ENCODE data around the gene SMARCA2. TPM values are rescaled to one million over a fixed set of nuclear protein-coding genes. Genes with fewer than 3 reads are reported as not detected.

Gene SMARCA2
- total RNA-seq, 1 donor from 2014 or later: 84.9 TPM

DNA sequence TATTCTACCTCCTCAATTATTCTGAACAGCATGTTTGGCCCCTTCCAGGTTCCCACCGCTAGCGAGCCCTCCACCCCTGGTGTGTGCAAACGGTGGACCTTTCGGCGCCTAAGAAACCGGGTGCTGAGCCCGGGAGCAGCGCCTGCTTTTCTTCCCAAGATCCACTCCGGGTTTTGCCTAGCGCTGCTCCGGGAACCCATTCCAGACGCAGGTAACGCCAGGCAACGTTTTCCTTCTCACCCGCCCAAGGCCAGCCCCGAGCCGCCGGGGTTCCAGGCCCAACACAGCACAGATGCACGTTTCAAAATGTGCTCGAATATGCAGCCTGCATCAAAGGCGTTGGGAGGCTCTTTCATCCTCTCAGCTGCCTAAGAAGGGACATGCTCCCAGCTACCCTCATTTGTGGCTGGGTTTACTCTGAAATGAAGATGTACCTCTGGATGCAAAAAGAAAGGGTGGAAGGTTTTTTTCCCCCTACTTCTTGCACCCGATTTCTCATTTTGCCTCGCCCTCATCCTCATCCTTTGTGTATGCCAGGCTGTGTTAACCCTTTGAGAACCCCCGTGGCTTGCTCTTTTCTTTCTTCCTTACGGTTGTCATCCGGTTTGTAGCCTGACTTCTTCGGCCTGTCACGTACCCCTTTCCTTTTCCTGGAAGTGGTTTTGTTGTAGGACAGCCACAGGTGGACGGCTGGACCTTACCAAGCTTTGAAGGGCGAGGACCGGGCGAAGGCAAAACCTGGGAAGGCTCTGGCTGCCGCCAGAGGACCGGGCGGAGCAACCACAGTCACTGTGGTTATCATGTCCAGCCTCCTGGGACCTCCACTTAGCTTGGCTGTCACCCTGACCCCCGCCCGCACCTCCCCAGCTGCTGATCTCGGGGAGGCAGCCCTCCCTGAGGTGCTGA, 226.9 kb downstream of the SMARCA2 start:
- DNase-seq (ENCODE audit: low read depth in 2 of 2): peak; percentile 92 to 93

DNA sequence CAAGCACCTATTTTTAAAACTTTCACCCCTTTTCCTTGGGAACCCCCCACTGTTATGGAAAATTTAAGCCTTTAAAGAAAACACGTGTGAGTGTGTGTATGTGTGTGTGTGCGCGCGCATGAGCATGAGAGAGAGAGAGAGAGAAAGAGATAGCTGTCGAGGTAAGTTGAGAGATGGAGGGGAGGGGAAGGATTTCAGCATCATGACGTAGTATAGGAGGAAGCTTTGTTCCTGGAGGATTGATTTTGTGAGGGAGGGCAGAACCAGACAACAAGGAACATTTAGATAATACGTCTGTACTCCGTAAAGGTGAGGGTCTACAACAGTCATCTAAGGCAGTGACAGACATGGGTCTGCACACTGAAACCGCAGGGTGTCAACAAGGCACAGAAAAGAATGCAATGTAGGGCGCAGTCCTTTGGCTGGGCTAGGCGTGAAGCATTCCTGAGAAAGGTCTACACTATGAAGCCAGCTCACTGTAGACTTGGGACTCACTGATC, 227.7 kb downstream of the SMARCA2 start:
- peak in 1 of 2 donors; percentile 8 for DNase-seq (ENCODE audit: low read depth in 2 of 2)
